ENCODE results near the gene PPIP5K1.

The PPIP5K1 gene

DNA sequence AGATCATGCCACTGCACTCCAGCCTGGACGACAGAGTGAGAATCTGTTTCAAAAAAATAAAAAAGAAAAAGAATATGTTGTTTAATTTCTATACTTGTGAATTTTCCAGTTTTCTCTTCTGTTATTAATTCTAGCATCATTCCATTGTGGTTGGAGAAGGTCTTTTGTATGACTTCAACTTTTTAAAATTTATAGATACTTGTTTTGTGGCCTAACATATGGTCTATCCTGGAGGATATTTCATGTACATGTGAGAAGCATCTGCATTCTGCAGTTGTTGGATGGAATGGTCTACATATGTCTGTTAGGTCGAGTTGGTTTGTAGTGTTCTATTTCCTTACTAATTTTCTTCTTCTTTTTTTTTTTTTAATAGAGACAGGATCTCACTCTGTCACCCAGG is 37.0 kb downstream of the PPIP5K1 start:
- TF ChIP-seq RARB (CRISPR knock-in tag; IDR thresholded peaks at IDR 0.05) (no peak), SNAI2 (CRISPR knock-in tag; IDR thresholded peaks at IDR 0.05) (no peak), GLIS3 (CRISPR knock-in tag; IDR thresholded peaks at IDR 0.05) (no peak), POU6F1 (CRISPR knock-in tag; IDR thresholded peaks at IDR 0.05; ENCODE audit: borderline replicate concordance, low read depth) (no peak), BACH2 (CRISPR knock-in tag; IDR thresholded peaks at IDR 0.05; ENCODE audit: borderline replicate concordance) (no peak)
- TF ChIP-seq, protein P1, sequence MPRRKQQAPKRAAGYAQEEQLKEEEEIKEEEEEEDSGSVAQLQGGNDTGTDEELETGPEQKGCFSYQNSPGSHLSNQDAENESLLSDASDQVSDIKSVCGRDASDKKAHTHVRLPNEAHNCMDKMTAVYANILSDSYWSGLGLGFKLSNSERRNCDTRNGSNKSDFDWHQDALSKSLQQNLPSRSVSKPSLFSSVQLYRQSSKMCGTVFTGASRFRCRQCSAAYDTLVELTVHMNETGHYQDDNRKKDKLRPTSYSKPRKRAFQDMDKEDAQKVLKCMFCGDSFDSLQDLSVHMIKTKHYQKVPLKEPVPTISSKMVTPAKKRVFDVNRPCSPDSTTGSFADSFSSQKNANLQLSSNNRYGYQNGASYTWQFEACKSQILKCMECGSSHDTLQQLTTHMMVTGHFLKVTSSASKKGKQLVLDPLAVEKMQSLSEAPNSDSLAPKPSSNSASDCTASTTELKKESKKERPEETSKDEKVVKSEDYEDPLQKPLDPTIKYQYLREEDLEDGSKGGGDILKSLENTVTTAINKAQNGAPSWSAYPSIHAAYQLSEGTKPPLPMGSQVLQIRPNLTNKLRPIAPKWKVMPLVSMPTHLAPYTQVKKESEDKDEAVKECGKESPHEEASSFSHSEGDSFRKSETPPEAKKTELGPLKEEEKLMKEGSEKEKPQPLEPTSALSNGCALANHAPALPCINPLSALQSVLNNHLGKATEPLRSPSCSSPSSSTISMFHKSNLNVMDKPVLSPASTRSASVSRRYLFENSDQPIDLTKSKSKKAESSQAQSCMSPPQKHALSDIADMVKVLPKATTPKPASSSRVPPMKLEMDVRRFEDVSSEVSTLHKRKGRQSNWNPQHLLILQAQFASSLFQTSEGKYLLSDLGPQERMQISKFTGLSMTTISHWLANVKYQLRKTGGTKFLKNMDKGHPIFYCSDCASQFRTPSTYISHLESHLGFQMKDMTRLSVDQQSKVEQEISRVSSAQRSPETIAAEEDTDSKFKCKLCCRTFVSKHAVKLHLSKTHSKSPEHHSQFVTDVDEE (CRISPR knock-in tag; IDR thresholded peaks at IDR 0.05): no peak
- TF ChIP-seq, protein P2, sequence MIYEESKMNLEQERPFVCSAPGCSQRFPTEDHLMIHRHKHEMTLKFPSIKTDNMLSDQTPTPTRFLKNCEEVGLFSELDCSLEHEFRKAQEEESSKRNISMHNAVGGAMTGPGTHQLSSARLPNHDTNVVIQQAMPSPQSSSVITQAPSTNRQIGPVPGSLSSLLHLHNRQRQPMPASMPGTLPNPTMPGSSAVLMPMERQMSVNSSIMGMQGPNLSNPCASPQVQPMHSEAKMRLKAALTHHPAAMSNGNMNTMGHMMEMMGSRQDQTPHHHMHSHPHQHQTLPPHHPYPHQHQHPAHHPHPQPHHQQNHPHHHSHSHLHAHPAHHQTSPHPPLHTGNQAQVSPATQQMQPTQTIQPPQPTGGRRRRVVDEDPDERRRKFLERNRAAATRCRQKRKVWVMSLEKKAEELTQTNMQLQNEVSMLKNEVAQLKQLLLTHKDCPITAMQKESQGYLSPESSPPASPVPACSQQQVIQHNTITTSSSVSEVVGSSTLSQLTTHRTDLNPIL (CRISPR knock-in tag; IDR thresholded peaks at IDR 0.05; ENCODE audit: low read depth): no peak
- no peak for ATAC-seq

DNA sequence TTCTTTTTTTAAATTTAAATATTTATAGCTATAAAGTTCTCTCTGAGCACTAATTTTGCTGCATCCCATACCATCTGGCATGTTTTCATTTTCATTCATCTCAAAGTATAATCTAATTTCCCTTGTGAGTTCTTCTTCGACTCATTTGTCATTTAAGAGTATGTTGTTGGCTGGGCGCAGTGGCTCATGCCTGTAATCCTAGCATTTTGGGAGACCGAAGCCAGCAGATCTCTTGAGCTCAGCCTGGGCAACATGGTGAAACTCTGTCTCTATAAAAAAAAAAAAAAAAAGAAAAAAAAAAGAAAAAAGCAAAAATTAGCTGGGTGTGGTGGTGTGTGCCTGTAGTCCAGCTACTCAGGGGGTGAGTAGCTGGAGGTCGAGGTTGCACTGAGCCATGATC is 37.8 kb downstream of the PPIP5K1 start:
- no peak for ATAC-seq
- TF ChIP-seq TOX (CRISPR knock-in tag; IDR thresholded peaks at IDR 0.05; ENCODE audit: borderline replicate concordance) (no peak), ZNF565 (CRISPR knock-in tag; conservative IDR thresholded peaks at IDR 0.05; ENCODE audit: low read depth) (no peak), PPARA (CRISPR knock-in tag; IDR thresholded peaks at IDR 0.05; ENCODE audit: borderline replicate concordance) (no peak), ARNTL (CRISPR knock-in tag; IDR thresholded peaks at IDR 0.05; ENCODE audit: borderline replicate concordance, low read depth) (no peak), ZC3H10 (CRISPR knock-in tag; IDR thresholded peaks at IDR 0.05) (no peak)
- TF ChIP-seq, protein P3, sequence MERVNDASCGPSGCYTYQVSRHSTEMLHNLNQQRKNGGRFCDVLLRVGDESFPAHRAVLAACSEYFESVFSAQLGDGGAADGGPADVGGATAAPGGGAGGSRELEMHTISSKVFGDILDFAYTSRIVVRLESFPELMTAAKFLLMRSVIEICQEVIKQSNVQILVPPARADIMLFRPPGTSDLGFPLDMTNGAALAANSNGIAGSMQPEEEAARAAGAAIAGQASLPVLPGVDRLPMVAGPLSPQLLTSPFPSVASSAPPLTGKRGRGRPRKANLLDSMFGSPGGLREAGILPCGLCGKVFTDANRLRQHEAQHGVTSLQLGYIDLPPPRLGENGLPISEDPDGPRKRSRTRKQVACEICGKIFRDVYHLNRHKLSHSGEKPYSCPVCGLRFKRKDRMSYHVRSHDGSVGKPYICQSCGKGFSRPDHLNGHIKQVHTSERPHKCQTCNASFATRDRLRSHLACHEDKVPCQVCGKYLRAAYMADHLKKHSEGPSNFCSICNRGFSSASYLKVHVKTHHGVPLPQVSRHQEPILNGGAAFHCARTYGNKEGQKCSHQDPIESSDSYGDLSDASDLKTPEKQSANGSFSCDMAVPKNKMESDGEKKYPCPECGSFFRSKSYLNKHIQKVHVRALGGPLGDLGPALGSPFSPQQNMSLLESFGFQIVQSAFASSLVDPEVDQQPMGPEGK (CRISPR knock-in tag; IDR thresholded peaks at IDR 0.05; ENCODE audit: borderline replicate concordance): no peak

DNA sequence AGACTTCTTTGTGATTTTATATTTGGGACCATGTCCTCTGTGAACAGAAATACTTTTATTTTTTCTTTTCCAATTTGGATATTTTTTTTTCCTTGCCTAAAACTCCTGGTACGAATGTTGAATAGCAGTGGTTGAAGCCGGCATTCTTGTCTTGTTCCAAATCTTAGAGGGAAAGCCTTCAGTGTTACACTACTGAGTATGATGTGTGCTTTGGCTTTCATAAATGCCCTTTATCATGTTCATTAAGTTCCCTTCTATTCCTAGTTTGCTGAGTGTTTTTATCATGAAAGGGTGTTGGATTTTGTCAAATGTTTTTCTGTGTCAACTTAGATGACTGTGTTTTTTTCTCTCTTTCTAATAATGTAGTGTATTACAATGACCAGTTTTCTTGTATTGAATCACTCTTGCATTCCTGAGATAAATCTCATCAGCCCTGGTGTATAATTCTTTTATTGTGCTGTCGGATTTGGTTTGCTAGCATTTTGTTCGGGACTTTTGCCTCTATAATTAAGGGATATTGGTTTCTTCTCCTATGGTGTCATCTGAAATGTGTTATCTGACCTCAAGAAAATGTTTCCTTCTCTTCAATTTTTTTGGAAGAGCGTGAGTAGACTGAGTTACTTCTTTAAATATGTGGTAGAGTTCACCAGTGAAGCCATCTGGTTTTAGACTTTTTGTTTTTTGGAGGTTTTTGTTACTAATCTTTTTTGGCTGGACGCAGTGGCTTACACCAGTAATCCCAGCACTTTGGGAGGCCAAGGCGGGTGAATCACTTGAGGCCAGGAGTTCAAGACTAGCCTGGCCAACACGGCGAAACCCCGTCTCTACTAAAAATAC is 39.3 kb downstream of the PPIP5K1 start:
- no peak for TF ChIP-seq ZC3H10 (CRISPR knock-in tag; IDR thresholded peaks at IDR 0.05)
- TF ChIP-seq POU6F1 (CRISPR knock-in tag; IDR thresholded peaks at IDR 0.05; ENCODE audit: borderline replicate concordance, low read depth): no peak
- TF ChIP-seq ZFP30 (CRISPR knock-in tag; IDR thresholded peaks at IDR 0.05): no peak
- TF ChIP-seq TCF4 (CRISPR knock-in tag; IDR thresholded peaks at IDR 0.05; ENCODE audit: borderline replicate concordance): no peak
- TF ChIP-seq GLIS3 (CRISPR knock-in tag; IDR thresholded peaks at IDR 0.05): no peak
- TF ChIP-seq ZNF565 (CRISPR knock-in tag; conservative IDR thresholded peaks at IDR 0.05; ENCODE audit: low read depth): no peak
- TF ChIP-seq, protein P3 (CRISPR knock-in tag; IDR thresholded peaks at IDR 0.05; ENCODE audit: borderline replicate concordance): no peak
- TF ChIP-seq, protein P2 (CRISPR knock-in tag; IDR thresholded peaks at IDR 0.05; ENCODE audit: low read depth): no peak
- TF ChIP-seq BACH2 (CRISPR knock-in tag; IDR thresholded peaks at IDR 0.05; ENCODE audit: borderline replicate concordance): no peak
- ATAC-seq: peak; percentile 62
